Tibial nerve (tissue), 4 donors: Measurements from ENCODE around the gene LRRC74A. TPM values are rescaled to one million over a fixed set of nuclear protein-coding genes. Genes with fewer than 3 reads are reported as not detected.
A peak's percentile ranks its signal among the peaks of the same experiment; 100 is the strongest.

Experiments used
- DNase-seq, 2 donors: peaks; one replicate each; pipeline ENCODE4 v3.0.0-alpha.2; 2019; ENCODE audit warnings: low spot score in 2 of 2
- H3K27ac ChIP-seq, 4 donors: fragments of 200-600 bp; sonication (generic) in 3 of 4; one replicate each; pipeline ENCODE4 v1.5.1; 2017 to 2019; ENCODE audit warnings: mild to moderate bottlenecking in 1 of 4
- H3K27me3 ChIP-seq, 2 donors: fragments of 200-600 bp; sonication (generic) in 1 of 2; one replicate each; pipeline versions ENCODE4 v1.5.1 to v1.6.0; 2017 to 2019
- H3K36me3 ChIP-seq, 3 donors: fragments of 200-600 bp; sonication (generic); one replicate each; pipeline ENCODE4 v1.5.1; 2018 to 2019
- H3K4me1 ChIP-seq, 4 donors: fragments of 200-600 bp; sonication (generic) in 3 of 4; one replicate each; pipeline ENCODE4 v1.5.1; 2017 to 2019
- H3K4me3 ChIP-seq, 4 donors: fragments of 200-600 bp; sonication (generic) in 3 of 4; one replicate each; pipeline ENCODE4 v1.5.1; 2017 to 2019; ENCODE audit warnings: mild to moderate bottlenecking in 1 of 4, moderate library complexity in 1 of 4
- H3K9me3 ChIP-seq, 4 donors: fragments of 200-600 bp; sonication (generic) in 3 of 4; one replicate each; pipeline ENCODE4 v1.5.1; 2017 to 2019
- CTCF ChIP-seq, 5 experiments: fragments of 200-600 bp in 3 of 5; fragments of 450-650 bp in 2 of 5; sonication (generic) in 3 of 5; IDR thresholded peaks; one replicate each; pipeline ENCODE4 v1.5.1; 2016 to 2019; ENCODE audit warnings: antibody characterized with exemption in 5 of 5, mild to moderate bottlenecking in 3 of 5, moderate library complexity in 2 of 5
- EP300 ChIP-seq, 2 donors: sonication (generic); formaldehyde crosslinking; IDR thresholded peaks; one replicate each; pipeline ENCODE4 v1.6.1; 2017; ENCODE audit warnings: antibody characterized with exemption in 2 of 2, mild to moderate bottlenecking in 1 of 2
- POLR2A ChIP-seq, 2 donors: fragments of 450-650 bp; IDR thresholded peaks; one replicate each; pipeline ENCODE4 v1.6.1; 2017; ENCODE audit warnings: antibody characterized with exemption in 2 of 2, mild to moderate bottlenecking in 2 of 2, moderate library complexity in 2 of 2
- WGBS, 2 donors: methylation state at CpG; one replicate each; pipeline ENCODE4 v1.1.5; 2018; 5-methylcytosine and 5-hydroxymethylcytosine counted together
- total RNA-seq, 4 donors: library from RNA; depleted of rRNA; stranded (reverse); fragments of >200 nt; gene quantifications; one replicate each; pipeline ENCODE4 v1.1.0, GENCODE V29; 2016

LRRC74A gene
- total RNA-seq, 4 donors from 2014 or later, result not detected

- DNase-seq, result no peak
- TF ChIP-seq CTCF (IDR thresholded peaks at IDR 0.05) (no peak), POLR2A (IDR thresholded peaks at IDR 0.05) (no peak), EP300 (IDR thresholded peaks at IDR 0.05) (no peak)
- H3K36me3 ChIP-seq, result peaks cover 0 to 70% (median 0%) of the 10 kb centered on the region in 3 donors
- no peak overlapping the region for H3K4me3 ChIP-seq
- peaks cover 0 to 41% (median 12%) of the 10 kb centered on the region in 4 donors for H3K4me1 ChIP-seq
- peak overlapping the region in 2 of 4 donors; percentile 15 to 25 for H3K27ac ChIP-seq
- H3K27me3 ChIP-seq, result no peaks in the 10 kb centered on the region
- WGBS, 2 donors, result 80 to 88% methylated on average over 5 to 7 of the region's 7 CpGs
- no peaks in the 10 kb centered on the region for H3K9me3 ChIP-seq
Observed at GRCh38 chr14:76779221-76780057, 46.8 kb upstream of the LRRC74A start.

- no peak for DNase-seq
- H3K27ac ChIP-seq, result peak overlapping the region in 2 of 4 donors; percentile 15 to 39
- WGBS, 2 donors, result 93 to 100% methylated on average over 2 of the region's 2 CpGs
- no peak overlapping the region for H3K4me3 ChIP-seq
- H3K27me3 ChIP-seq, result no peaks in the 10 kb centered on the region
- H3K9me3 ChIP-seq, result no peaks in the 10 kb centered on the region
- H3K4me1 ChIP-seq, result peaks cover 0 to 41% (median 12%) of the 10 kb centered on the region in 4 donors
- peaks cover 0 to 70% (median 0%) of the 10 kb centered on the region in 3 donors for H3K36me3 ChIP-seq
- no peak for TF ChIP-seq CTCF (IDR thresholded peaks at IDR 0.05)
- no peak for TF ChIP-seq EP300 (IDR thresholded peaks at IDR 0.05)
- no peak for TF ChIP-seq POLR2A (IDR thresholded peaks at IDR 0.05)
Observed at GRCh38 chr14:76780058-76780345, 46.2 kb upstream of the LRRC74A start.

- Histone ChIP-seq H3K27me3 (no peaks in the 10 kb centered on the region), H3K27ac (peak overlapping the region in 2 of 4 donors; percentile 15 to 39), H3K9me3 (no peaks in the 10 kb centered on the region), H3K4me1 (peaks cover 0 to 45% (median 12%) of the 10 kb centered on the region in 4 donors), H3K4me3 (no peak overlapping the region), H3K36me3 (peaks cover 0 to 70% (median 0%) of the 10 kb centered on the region in 3 donors)
- WGBS, 2 donors, result 48 to 56% methylated on average over 5 of the region's 5 CpGs
- no peak for DNase-seq
- no peak for TF ChIP-seq POLR2A (IDR thresholded peaks at IDR 0.05)
- TF ChIP-seq CTCF (IDR thresholded peaks at IDR 0.05), result no peak
- no peak for TF ChIP-seq EP300 (IDR thresholded peaks at IDR 0.05)
Observed at GRCh38 chr14:76780360-76780759, 45.8 kb upstream of the LRRC74A start.

GRCh38 chr14:76780875-76781647, 45.1 kb upstream of the LRRC74A start:
- TF ChIP-seq CTCF (IDR thresholded peaks at IDR 0.05), result no peak
- no peak for TF ChIP-seq EP300 (IDR thresholded peaks at IDR 0.05)
- TF ChIP-seq POLR2A (IDR thresholded peaks at IDR 0.05), result no peak
- Histone ChIP-seq H3K9me3 (no peaks in the 10 kb centered on the region), H3K27me3 (no peaks in the 10 kb centered on the region), H3K4me1 (peaks cover 0 to 49% (median 12%) of the 10 kb centered on the region in 4 donors), H3K4me3 (no peak overlapping the region), H3K27ac (peak overlapping the region in 2 of 4 donors; percentile 15 to 39), H3K36me3 (peaks cover 0 to 70% (median 0%) of the 10 kb centered on the region in 3 donors)
- WGBS, 2 donors, result 60% methylated on average over 9 of the region's 11 CpGs
- no peak for DNase-seq

- no peaks in the 10 kb centered on the region for H3K9me3 ChIP-seq
- H3K27ac ChIP-seq, result peak overlapping the region in 2 of 4 donors; percentile 15 to 39
- TF ChIP-seq POLR2A (IDR thresholded peaks at IDR 0.05) (no peak), CTCF (IDR thresholded peaks at IDR 0.05) (no peak)
- no peak overlapping the region for H3K4me3 ChIP-seq
- H3K36me3 ChIP-seq, result peaks cover 0 to 74% (median 0%) of the 10 kb centered on the region in 3 donors
- no peak for DNase-seq
- 71 to 79% methylated on average over 2 of the region's 2 CpGs for WGBS, 2 donors
- no peaks in the 10 kb centered on the region for H3K27me3 ChIP-seq
- H3K4me1 ChIP-seq, result peaks cover 0 to 49% (median 12%) of the 10 kb centered on the region in 4 donors
Observed at GRCh38 chr14:76781648-76782051, 44.6 kb upstream of the LRRC74A start.
